EH (cell line): ENCODE measurements around the gene IL6ST.

Experiments used
- DNase-seq: peaks from one replicate; pipeline ENCODE4 v3.0.0-alpha.2; 2015; ENCODE audit warnings: low read depth

IL6ST gene

DNA sequence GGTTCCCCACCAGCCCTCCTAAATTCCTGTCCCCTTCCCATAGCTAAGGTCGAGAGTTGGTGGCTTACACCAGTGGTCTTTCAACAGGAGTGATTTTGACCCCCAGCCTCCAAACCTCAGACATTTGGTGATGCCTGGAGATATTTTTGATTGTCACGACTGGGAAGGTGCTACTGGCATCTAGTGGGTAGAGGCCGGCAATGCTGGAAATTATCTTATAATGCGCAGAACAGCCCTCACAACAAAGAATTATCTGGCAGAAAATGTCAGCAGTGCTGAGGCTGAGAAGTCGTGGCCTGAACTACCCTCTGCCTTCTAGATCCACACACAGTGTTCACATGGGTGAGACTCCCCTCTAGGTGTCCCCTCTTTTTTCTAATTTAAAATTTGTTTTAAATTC lies 74.0 kb downstream of the IL6ST start:
- DNase-seq, result peak; percentile 17

DNA sequence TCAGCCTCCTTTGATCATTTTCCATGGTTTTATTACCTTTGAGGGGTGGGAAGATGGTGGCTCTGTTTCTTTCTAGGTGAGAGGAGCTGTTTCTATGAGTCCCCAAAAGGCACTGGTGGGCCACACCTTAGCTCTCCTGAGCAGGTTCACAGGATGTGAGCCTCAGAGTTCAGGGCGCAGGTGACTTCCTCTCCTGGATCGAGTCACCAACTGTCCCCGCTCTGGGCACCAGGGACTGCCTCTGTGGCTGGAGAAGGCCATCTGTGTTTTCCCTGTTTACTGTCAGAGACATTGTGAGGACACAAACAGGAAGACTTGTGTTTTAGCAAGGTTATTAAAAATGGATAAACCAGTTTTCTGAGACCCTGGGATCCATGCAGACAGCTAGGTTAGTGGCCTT lies 75.1 kb downstream of the IL6ST start:
- DNase-seq, result no peak

- no peak for DNase-seq
These were observed 76.4 kb downstream of the IL6ST start for GRCh38 chr5:55918087-55919035.

DNA sequence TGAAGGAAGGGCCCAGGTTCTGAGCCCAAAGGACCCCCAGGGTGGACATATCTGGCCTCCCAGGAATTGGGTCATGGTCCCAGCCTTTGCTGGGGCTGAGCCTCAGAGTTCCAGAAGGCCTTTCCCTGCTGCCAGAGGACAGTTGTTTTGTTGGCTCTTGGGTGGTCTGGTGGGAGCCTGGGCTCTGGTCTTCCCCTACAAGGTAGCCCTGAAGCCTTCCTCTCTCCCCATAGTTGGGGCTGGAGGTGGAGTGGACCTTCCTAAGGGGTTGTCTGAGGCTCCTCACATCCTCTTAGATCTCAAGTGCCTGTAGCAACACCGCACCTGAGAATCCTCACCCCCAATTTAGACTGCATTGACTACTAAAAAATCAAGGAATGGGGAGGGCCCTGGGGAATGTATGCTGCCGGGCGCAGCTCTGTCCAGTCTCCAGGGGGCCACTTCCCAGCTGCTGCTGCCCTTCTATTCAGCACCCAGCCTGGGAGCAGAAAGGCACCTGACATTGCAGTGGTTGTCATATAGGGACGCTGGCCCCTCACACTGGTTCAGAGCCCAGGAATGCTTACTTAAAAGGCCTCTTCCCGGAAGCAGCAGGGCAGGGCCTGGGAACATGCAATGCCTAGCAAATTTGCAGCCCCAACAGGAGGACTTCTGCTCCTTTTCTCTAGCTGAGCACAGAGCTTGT lies 77.2 kb downstream of the IL6ST start:
- DNase-seq, result no peak

- DNase-seq, result no peak
These were observed 77.8 kb downstream of the IL6ST start for GRCh38 chr5:55916986-55917385.

DNA sequence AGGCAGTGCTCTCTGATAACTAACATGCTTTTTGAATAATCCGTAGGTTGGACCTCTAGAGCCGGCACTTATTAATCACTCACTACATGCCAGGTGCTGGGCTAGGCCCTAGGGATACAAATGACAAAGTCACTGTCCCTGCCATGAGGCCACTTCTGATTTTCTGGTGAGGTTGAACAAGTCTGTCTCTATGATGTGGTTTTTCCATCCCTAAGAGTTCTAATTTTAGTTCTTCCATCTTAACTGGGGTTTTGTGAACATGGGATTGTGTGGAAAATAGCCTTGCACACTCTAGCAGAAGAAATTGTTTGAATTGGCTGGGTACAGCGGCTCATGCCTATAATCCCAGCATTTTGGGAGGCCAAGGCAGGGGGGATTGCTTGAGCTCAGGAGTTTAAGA lies 79.0 kb downstream of the IL6ST start:
- no peak for DNase-seq

DNA sequence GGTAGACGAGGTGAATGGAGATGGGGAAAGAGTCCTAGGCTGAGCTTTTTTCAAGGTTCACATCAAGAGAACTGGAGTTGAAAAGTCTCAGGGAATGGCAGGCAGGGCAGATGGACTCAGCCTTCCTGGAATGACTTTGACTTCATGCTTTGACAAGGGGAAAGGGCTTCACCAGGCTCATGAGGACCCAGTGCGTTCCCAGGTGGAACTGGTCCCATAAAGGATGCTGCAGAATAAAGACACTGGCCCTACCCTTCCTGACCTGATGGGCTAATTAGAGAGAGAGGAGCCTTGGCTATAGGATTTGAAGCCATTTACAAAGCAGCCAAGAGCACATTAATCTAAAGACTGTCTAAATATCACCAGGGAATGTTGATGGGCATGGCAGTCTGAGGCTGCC lies 79.8 kb downstream of the IL6ST start:
- DNase-seq, result no peak

DNA sequence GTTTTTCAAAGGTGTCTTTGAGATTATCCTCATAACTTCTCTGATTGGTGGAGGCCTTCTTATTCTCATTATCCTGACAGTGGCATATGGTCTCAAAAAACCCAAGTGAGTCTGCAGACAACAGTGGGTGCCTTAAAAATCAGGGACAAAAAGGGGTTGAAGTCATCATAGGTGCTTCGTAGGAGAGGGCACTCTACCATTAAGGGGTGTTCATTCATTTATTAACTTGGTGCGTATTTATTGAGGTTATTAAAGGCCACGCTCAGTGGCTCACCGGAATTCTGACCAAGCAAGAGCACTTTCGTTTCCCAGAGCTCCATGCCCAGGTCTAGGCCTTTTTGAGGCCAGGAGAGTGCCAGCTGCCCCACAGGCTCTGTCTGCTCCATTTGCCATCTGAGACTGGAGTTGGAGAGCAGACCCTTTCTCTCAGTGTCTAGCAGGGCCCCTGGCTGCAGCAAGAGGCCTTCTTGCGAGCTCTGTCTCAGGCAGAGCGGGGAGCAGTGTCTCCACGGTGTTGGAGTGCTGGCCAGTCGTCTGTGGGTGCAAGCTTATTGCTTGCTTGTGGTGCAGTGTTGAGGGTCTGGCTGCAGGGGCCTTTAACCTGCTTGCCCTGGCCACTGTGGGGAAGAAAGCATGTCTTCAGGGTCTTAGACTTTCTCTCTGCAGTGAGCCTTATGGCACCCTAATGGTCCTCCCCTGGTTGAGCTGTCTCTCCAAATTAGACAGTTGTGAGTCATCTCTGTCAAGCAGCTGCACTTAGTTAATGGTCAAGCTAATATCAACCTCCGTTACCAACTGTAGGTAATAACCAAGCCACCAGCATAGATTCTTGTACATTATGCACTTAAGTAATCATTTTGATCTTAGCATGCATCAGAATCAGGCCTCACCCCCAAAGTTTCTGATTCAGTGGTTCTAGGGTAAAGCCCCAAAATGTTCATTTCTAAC lies 81.0 kb downstream of the IL6ST start:
- no peak for DNase-seq

- DNase-seq, result peak; percentile 22
These were observed 82.7 kb downstream of the IL6ST start for GRCh38 chr5:55911784-55912653.

GRCh38 chr5:55908804-55909203 lies 86.0 kb downstream of the IL6ST start:
- DNase-seq, result no peak

- DNase-seq, result no peak
These were observed 86.8 kb downstream of the IL6ST start for GRCh38 chr5:55907927-55908326.

- DNase-seq, result no peak
These were observed 89.5 kb downstream of the IL6ST start for GRCh38 chr5:55905251-55905650.

DNA sequence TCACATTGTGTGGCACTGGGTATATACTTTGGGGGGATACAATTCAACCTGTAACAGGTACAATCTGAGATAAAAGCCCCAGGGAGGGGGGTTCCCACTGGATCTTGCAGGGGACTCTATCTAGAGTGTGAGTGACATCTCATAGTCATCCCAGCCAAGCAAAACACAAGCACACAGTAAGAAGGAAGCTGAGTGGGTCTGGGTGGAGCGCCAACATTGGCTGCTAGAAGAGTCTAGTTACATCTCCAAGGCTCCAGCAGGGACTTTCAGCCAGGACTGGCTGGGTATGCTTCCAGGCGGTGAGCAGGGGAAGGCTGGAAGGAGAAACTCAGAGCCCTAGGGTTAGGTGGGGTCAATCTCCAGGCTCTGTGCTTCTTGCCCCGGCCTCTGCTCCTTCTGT lies 90.6 kb downstream of the IL6ST start:
- DNase-seq, result peak; percentile 38

GRCh38 chr5:55903121-55903701 lies 91.6 kb downstream of the IL6ST start:
- no peak for DNase-seq

DNA sequence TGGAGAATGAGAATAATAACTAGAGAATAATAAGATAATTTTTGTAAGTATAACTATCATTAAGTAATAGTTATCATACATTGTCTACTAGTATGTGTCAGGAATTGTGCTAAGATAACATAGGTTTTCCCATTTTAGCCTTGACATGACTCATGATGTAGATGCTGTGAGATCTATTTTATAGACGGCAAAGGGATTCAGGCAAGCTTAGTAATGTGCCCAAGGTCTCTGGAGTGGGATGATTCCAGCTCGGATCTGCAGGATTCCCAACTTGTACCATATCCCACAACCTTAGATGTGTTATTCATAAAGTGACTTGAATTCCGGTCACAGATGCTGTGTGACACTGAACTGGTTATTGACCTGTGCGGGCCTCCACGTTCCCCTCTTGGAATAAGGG lies 92.1 kb downstream of the IL6ST start:
- peak; percentile 36 for DNase-seq

- DNase-seq, result no peak
These were observed 94.0 kb downstream of the IL6ST start for GRCh38 chr5:55900776-55901175.

GRCh38 chr5:55900068-55900467 lies 94.7 kb downstream of the IL6ST start:
- DNase-seq, result no peak

DNA sequence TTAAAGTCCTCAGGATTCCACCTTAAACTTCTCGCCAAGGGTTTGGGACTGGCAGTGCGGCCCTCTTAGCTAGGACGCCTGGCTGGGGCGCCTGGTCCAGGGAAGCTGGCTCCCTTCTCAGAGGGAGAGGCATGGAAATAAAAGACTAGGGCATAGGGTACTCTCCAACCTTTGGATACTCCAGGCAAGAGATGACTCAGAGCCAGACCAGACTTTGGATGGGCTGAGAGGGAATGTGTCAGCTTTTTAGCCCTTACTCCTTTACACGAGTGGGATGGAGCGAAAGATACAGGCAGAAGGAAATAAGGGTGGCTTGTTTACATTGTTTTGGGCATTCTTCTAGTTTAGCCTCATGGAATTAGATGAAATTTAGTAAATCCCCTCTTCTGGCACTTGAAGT lies 95.4 kb downstream of the IL6ST start:
- DNase-seq, result peak; percentile 54

DNA sequence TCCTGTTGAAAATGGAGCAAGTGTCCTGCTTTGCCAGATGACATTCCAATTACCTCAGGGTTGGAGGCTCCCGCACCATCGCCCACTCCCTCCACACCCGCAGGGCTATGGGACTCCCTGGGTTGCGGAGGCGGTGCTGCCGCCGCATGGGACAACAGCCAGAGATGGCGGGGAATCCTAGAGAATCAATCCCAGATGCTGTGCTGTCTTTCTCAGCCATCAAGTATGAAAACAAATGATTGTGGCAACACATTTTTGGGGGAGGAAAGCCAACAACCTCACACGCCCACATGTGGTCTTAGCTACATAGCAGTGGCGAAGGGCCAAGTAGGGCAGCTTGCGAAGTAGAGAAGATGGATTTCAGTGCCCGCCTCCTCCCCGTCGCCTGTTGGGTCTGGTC lies 96.9 kb downstream of the IL6ST start:
- DNase-seq, result peak; percentile 97

DNA sequence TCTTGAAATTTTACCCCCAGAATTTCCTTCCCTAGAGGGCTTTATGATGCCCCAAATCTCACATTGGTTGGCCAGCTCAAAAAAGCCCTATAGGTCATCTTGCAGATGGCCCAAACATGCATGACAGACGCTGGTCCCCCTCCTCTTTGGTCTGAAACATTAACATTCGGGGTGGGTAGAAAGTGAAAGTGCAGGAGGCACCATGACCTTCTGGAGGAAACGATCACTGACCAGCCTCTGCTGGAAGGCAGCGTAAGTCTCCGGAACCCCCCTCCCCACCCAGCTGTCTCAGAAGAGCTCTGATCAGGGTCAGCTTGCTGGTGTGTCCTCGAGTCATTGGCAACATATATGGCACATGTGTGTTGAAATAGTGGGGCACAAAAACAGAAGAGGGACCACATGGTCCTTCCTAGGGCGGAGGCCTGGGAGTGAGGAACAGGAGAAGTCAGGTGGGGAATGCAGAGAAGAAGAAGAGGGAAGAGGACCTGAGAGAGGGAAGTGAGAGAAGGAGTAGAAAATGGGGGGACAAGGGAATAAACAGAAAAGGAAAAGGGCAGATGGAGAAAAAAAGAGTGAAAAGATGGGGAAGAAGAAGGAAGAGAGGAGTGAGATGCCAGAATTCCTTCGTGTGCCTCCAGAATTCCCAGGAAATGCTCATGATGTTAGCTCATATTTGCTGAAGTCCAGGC lies 97.4 kb downstream of the IL6ST start:
- DNase-seq, result no peak
